Posterior cingulate gyrus (tissue), 11 donors: Measurements from ENCODE around the gene MTX2.
"Not testable (repeated sequence)": the region's sequence is repeated elsewhere in the genome, so short reads cannot be mapped to it uniquely, and the experiment has no call there.

Source experiments
- DNase-seq, 10 donors: peaks; one replicate each; pipeline versions ENCODE4 v3.0.0 to v3.0.0-alpha.2; 2020 to 2021; ENCODE audit warnings: mixed read lengths in 3 of 10
- intact Hi-C: fragments of 100-400 bp; cut with DNase I; formaldehyde crosslinking; loops from one replicate; pipeline ENCODE4 v1.15.1; 2023

Gene MTX2

DNA sequence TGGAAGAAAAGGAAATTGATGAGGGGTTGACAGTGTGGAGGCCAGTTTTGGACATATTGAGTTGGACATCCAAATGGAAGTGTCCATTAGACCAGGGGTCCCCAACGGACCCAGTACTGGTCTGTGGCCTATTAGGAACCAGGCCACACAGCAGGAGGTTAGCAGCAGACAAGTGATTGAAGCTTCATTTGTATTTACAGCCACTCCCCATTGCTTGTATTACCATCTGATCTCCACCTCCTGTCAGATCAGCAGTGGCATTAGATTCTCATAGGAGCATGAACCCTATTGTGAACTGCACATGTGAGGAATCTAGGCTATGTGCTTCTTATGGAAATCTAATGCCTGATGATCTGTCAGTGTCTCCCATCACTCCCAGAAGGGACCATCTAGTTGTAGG lies 99.1 kb downstream of the MTX2 start:
- intact Hi-C loops: no loop called here
- no peak for DNase-seq

DNA sequence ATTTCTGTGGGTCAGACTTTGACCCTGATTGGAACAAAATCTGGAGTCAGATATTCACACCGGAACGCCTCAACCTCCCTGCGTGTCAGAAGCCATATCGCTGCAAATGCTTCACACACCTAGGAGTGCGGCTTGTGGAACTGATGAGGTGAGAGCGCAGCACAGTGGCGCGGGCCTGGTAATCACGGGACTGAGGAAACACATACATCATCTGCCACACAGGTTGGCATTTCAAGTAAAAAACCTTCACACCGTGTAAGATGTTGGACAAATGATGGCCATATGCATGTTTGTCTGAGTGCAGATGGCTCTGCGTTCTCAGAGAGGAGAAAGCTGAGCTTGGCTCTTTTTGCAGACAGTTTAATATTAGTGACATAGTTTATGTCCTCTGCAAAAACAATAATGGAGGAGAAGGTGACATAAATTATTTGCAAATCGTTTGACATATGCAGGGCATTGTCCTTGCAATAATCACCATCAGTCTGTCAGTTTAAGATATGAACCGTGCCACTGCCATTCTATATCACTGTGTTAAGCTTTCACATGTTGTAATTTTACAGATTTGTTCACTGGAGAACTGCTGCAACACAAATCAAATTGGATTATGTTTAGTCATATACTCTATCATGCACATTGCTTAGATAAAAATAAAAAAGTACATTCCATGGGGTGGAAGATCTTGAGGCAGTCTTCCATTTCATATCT lies 101.4 kb downstream of the MTX2 start:
- intact Hi-C loops: no loop called here
- DNase-seq: no peak

DNA sequence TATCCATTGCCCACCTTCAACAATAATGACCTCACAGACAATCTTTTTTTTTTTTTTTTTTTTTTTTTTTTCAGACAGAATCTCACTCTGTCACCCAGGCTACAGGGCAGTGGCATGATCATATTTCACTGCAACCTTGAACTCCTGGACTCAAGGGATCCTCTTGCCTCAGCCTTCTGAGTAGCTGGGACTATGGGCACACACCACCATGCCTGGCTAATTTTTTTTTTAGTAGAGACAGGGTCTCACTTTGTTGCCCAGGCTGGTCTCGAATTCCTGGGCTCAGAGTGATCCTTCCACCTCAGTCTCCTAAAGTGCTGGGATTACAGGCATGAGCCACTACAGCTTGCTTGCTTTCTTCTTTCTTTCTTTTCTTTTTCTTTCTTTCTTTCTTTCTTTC lies 103.9 kb downstream of the MTX2 start:
- DNase-seq, intact Hi-C loops: not testable (repeated sequence)

DNA sequence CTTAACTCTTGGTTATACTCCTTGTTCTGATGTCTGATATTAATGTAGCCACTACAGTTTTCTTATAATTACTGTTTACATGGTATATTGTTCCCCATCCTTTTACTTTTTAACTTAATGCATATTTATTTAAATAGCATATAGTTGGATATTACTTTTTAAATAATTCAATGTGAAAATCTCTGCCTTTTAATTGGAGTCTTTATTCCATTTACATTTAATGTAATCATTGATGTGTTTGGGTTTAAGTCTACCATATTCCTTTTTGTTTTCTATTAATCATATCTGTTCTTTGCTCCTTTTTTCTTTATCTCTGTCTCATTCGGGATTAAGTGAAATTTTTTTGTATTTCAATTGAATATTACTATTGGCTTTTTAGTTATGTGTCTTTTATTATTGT lies 109.1 kb downstream of the MTX2 start:
- DNase-seq: no peak
- intact Hi-C loops: loop anchor here (2.0 kb wide), 1 partner anchor 32 kb away; no protein-coding TSS in a partner anchor

DNA sequence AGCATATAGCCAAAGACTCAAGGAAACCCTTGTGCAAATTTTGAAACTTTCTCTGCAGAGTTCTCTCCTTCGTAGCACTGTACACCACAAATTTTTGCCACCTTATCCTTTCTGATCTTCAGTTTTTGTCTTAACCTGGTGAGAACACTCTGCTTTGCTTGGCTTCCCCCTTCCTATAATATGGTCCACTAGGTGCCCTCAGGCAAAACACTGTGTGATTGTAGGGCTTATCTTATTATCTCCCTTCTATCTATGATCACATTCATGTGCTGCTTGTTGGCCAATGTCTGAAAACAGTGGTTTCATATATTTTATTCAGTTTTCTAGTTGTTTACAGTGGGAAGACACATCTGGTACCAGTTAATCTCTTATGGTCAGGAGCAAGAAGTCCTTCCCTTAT lies 111.1 kb downstream of the MTX2 start:
- intact Hi-C loops: no loop called here
- DNase-seq: no peak

DNA sequence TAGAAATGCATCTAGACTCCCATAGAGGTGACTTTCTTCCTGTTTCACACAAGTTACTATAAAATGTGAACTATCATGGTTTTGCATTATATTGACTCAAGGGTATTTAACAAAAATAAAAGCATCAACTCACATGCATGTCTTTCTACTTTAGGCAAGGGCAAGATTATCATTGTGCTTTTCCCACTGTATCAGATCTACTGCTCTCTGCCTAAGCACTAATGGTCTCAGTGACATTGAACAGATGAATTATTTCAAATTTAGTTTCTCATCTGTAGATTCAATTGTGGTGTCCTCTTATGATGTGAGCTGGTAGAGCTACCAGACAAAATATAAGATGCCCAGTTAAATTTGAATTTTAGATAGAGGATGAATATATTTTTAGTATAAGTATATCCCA lies 113.9 kb downstream of the MTX2 start:
- intact Hi-C loops: no loop called here
- no peak for DNase-seq

DNA sequence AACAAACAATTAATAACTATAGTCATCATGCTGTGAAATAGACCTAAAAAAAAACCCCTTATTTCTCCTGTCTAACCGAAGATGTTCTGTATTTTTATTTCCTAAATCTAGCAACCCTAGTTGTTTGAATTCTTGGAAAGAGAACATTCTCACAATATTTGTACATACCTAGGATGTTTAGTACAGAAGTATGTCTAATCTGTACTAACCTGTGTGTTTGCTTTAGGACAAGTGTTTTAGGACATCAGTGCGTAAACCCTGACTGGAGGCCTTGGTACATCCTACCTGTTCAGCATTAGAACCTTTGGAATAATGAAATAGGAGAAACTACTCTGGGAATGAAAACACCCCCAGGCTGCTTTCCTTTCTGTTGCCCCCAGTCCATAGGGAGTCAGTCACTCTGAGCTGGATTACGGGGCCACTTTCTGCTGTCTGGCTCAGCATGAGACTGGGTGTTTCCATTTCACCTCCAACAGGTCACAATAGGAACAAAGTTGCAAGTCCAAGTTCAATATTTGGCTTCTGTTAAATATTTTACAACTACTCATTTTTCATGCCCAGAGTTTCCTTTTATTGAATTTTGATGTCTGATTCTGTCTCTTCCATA lies 114.7 kb downstream of the MTX2 start:
- no peak for DNase-seq
- intact Hi-C loops: no loop called here

DNA sequence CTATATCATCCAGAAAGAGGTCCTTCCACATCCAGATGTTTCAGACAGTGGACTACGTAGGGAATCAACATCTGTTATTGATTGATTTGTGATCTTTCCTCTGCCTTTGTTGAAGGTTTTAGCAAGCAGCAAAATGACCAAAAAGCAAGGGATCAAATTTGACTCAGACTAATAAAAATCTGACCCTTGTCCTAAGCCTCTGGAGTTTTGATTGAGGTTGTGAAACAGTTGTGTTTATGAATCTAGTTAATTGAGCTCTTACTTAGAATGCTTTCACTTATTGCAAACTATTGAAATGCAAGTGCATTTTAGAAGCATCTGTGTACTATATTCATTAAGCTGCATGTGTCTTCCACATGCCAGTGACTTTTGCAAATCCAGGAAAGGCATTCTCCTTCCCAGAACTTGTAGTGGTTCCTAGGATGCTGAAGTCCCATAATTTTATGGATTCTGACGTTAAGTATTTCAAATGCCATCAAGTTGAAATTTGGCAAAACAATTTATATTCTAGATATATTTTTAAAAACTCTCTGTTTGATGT lies 116.0 kb downstream of the MTX2 start:
- intact Hi-C loops: no loop called here
- DNase-seq: no peak

DNA sequence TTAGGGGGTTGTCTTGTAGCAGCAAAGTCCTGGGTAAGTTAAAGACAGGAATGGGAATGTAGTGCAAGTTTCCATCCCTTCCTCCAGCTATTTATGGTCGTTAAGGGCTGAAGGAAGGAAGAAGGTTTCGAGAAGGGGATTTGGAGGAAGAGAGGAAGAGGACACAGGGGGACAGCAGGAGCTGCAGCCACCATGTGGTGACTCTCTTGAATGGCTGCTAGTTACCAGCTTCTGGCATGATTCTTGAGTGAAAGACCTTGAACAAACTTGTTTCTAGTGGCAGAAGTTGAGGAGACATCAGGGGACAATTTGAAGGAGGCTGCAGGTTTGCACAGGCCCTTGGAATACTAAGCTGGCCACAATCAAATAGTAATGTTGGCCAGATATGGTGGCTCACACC lies 116.6 kb downstream of the MTX2 start:
- DNase-seq: no peak
- intact Hi-C loops: no loop called here
